HepG2 (cell line): ENCODE data around the gene PA2G4. TPM values are rescaled to one million over a fixed set of nuclear protein-coding genes. Genes with fewer than 3 reads are reported as not detected.

ENCODE experiments used
- ATF6 ChIP-seq: sonication (generic); formaldehyde crosslinking; conservative IDR thresholded peaks from 2 replicates; pipeline ENCODE4 v1.4.0; 2020; ENCODE audit warnings: missing genetic modification reagents
- GLMP ChIP-seq: sonication (generic); formaldehyde crosslinking; IDR thresholded peaks from 2 replicates; pipeline ENCODE4 v1.9.0; 2021; ENCODE audit warnings: missing genetic modification reagents, mild to moderate bottlenecking, borderline replicate concordance
- GPBP1L1 ChIP-seq: sonication (generic); formaldehyde crosslinking; IDR thresholded peaks from 2 replicates; pipeline ENCODE4 v1.5.0; 2020; ENCODE audit warnings: mild to moderate bottlenecking, missing genetic modification reagents
- LCORL ChIP-seq, 2 experiments: fragments of 450-650 bp in 1 of 2; sonication (generic) in 1 of 2; formaldehyde crosslinking in 1 of 2; IDR thresholded peaks; 2 replicates each; pipeline versions ENCODE4 v1.5.0 to v1.6.1; 2017 to 2020; ENCODE audit warnings: antibody characterized with exemption in 1 of 2, missing genetic modification reagents in 1 of 2
- MXD4 ChIP-seq: IDR thresholded peaks from 2 replicates; pipeline ENCODE4 v1.6.1; 2016; ENCODE audit warnings: mild to moderate bottlenecking, missing biosample characterization, missing genetic modification reagents
- NFKB2 ChIP-seq: sonication (generic); formaldehyde crosslinking; IDR thresholded peaks from 2 replicates; pipeline ENCODE4 v1.4.0; 2020; ENCODE audit warnings: missing genetic modification reagents, borderline replicate concordance
- NR3C1 ChIP-seq: sonication (generic); formaldehyde crosslinking; IDR thresholded peaks from 2 replicates; pipeline ENCODE4 v1.4.0; 2020; ENCODE audit warnings: missing genetic modification reagents
- ONECUT2 ChIP-seq: sonication (generic); formaldehyde crosslinking; IDR thresholded peaks from 2 replicates; pipeline ENCODE4 v1.4.0; 2020; ENCODE audit warnings: missing genetic modification reagents
- PRDM15 ChIP-seq: sonication (generic); formaldehyde crosslinking; IDR thresholded peaks from 2 replicates; pipeline ENCODE4 v1.4.0; 2020; ENCODE audit warnings: missing genetic modification reagents
- SALL1 ChIP-seq: sonication (generic); formaldehyde crosslinking; IDR thresholded peaks from 2 replicates; pipeline ENCODE4 v1.8.0; 2022; ENCODE audit warnings: mild to moderate bottlenecking, missing genetic modification reagents
- SP4 ChIP-seq: sonication (generic); formaldehyde crosslinking; IDR thresholded peaks from 2 replicates; pipeline ENCODE4 v1.8.1; 2023; ENCODE audit warnings: mild to moderate bottlenecking, missing genetic modification reagents
- TBX3 ChIP-seq: fragments of 450-650 bp; IDR thresholded peaks from 2 replicates; pipeline ENCODE4 v1.6.1; 2017; ENCODE audit warnings: antibody characterized with exemption, mild to moderate bottlenecking, inconsistent platforms, borderline replicate concordance
- ZFP1 ChIP-seq: IDR thresholded peaks from 2 replicates; pipeline ENCODE4 v1.6.1; 2016
- ZKSCAN5 ChIP-seq: sonication (generic); formaldehyde crosslinking; IDR thresholded peaks from 2 replicates; pipeline ENCODE4 v1.5.1; 2020; ENCODE audit warnings: mild to moderate bottlenecking, missing genetic modification reagents
- ZNF570 ChIP-seq: sonication (generic); formaldehyde crosslinking; IDR thresholded peaks from 2 replicates; pipeline ENCODE4 v1.4.0; 2020; ENCODE audit warnings: mild to moderate bottlenecking, missing genetic modification reagents, borderline replicate concordance
- ZNF766 ChIP-seq: sonication (generic); formaldehyde crosslinking; IDR thresholded peaks from 2 replicates; pipeline ENCODE4 v1.5.0; 2020; ENCODE audit warnings: missing genetic modification reagents, borderline replicate concordance
- polyA plus RNA-seq, 8 experiments: library from polyadenylated mRNA; depleted of rRNA in 3 of 8; stranded (reverse) in 7 of 8; unstranded in 1 of 8; fragments of >200 nt; fragmentation: Illumina TruSeq in 4 of 8; extraction: Trizol in 4 of 8; gene quantifications; 2 replicates each; pipeline versions ENCODE4 v1.2.1 to v1.2.3, GENCODE V29; 2011 to 2016; ENCODE audit warnings: low read depth in 4 of 8, missing spikeins in 1 of 8, mixed read lengths in 1 of 8; ENCODE audit not compliant: insufficient read depth in 1 of 8
- total RNA-seq, 5 experiments: library from RNA; depleted of rRNA; stranded (reverse); fragments of >200 nt; fragmentation: Illumina TruSeq; extraction: Trizol; gene quantifications; 2 replicates each; pipeline ENCODE4 v1.2.3, GENCODE V29; 2016; ENCODE audit warnings: low read depth in 1 of 5

Gene PA2G4
- total and polyA plus RNA-seq, 2 of the 13 experiments (the other 11 are each of a cell fraction or from before 2014, with no cell fraction given): 147 to 240 TPM

GRCh38 chr12:56104109-56104814 lies at the start of gene PA2G4 (continued):
- peak; percentile 64; the same call in 1 of the 2 replicates for TF ChIP-seq ZNF766 (CRISPR knock-in tag)
- TF ChIP-seq PRDM15: peak; percentile 53; the same call in 1 of the 2 replicates
- no peak; the same call in 1 of the 2 replicates for TF ChIP-seq ZNF570
- TF ChIP-seq ZFP1 (CRISPR knock-in tag): peak; percentile 89
- TF ChIP-seq MXD4 (CRISPR knock-in tag): peak; percentile 88; the same call in 1 of the 2 replicates
- TF ChIP-seq TBX3: peak; percentile 20; the same call in 1 of the 2 replicates
- peak; percentile 93; the same call in 1 of the 2 replicates for TF ChIP-seq SALL1 (CRISPR knock-in tag)
- no peak for TF ChIP-seq GPBP1L1 (CRISPR knock-in tag)
- TF ChIP-seq ZKSCAN5 (CRISPR knock-in tag): no peak
- TF ChIP-seq SP4: peak; percentile 85
- TF ChIP-seq ATF6 (CRISPR knock-in tag): no peak
- TF ChIP-seq LCORL (IDR thresholded peaks at IDR 0.05): no peak
- peak; percentile 81 for TF ChIP-seq LCORL (CRISPR knock-in tag; IDR thresholded peaks at IDR 0.05)
- TF ChIP-seq NFKB2: peak; percentile 82; the same call in 1 of the 2 replicates
- no peak for TF ChIP-seq NR3C1 (CRISPR knock-in tag)
- no peak for TF ChIP-seq ONECUT2 (CRISPR knock-in tag)
- no peak for TF ChIP-seq GLMP (CRISPR knock-in tag)
